ENCODE results near the gene CACNA1D.

Gene CACNA1D

GRCh38 chr3:53860196-53860595 lies 365.8 kb downstream of the CACNA1D start:
- no peak for ATAC-seq

- no peak for ATAC-seq
These were observed 367.8 kb downstream of the CACNA1D start for GRCh38 chr3:53862241-53862640.

- ATAC-seq, result no peak
These were observed 368.7 kb downstream of the CACNA1D start for GRCh38 chr3:53863145-53863544.

Measured in activated CD4-positive, CD25-positive, alpha-beta regulatory T cell treated with anti-CD3 and anti-CD28 coated beads, Interleukin-2, amount 50 U/mL, for 24 hours (primary cell).